Astrocyte of the cerebellum (primary cell): Measurements from ENCODE around the gene SNRK.

Source experiments
- DNase-seq: peaks from one replicate; pipeline ENCODE4 v3.0.0-alpha.2; 2011; ENCODE audit warnings: low read depth
- H3K4me3 ChIP-seq: 2 replicates; pipeline ENCODE4 v1.5.1; 2011; ENCODE audit warnings: mild to moderate bottlenecking, low read depth, low read length, moderate library complexity
- CTCF ChIP-seq: IDR thresholded peaks from 2 replicates; pipeline ENCODE4 v1.5.1; 2012; ENCODE audit warnings: low read length, low read depth, moderate library complexity, mild to moderate bottlenecking; ENCODE audit errors: missing control alignments
- in situ Hi-C: cut with HindIII; loops from 2 replicates; pipeline ENCODE4 v1.10.0; 2017; ENCODE audit warnings: low sequenced_read_pairs

Gene SNRK

GRCh38 chr3:43247561-43248184 is 38.7 kb upstream of the SNRK start:
- in situ Hi-C loops: no loop called here
- DNase-seq: no peak
- no peak for TF ChIP-seq CTCF
- H3K4me3 ChIP-seq: no peak overlapping the region

GRCh38 chr3:43248185-43248583 is 38.2 kb upstream of the SNRK start:
- no peak for DNase-seq
- in situ Hi-C loops: no loop called here
- TF ChIP-seq CTCF: no peak
- no peak overlapping the region for H3K4me3 ChIP-seq

- TF ChIP-seq CTCF: no peak
- no peak for DNase-seq
- in situ Hi-C loops: no loop called here
- no peak overlapping the region for H3K4me3 ChIP-seq
These were observed 37.4 kb upstream of the SNRK start for GRCh38 chr3:43248973-43249372.

- TF ChIP-seq CTCF: no peak
- no peak for DNase-seq
- in situ Hi-C loops: no loop called here
- no peak overlapping the region for H3K4me3 ChIP-seq
These were observed 36.9 kb upstream of the SNRK start for GRCh38 chr3:43249405-43249804.

- H3K4me3 ChIP-seq: no peak overlapping the region
- in situ Hi-C loops: no loop called here
- no peak for TF ChIP-seq CTCF
- DNase-seq: no peak
These were observed 33.0 kb upstream of the SNRK start for GRCh38 chr3:43253294-43253693.

- in situ Hi-C loops: no loop called here
- DNase-seq: no peak
These were observed 32.2 kb upstream of the SNRK start for GRCh38 chr3:43254125-43254524.

More at GRCh38 chr3:43254125-43254524, 32.2 kb upstream of the SNRK start:
- no peak overlapping the region for H3K4me3 ChIP-seq
- no peak for TF ChIP-seq CTCF
